MM.1S (cell line): ENCODE measurements around the gene SNAI3.

ENCODE experiments used
- DNase-seq: peaks from one replicate; pipeline ENCODE4 v3.0.0-alpha.2; 2015
- H2AFZ ChIP-seq: fragments of 300-600 bp; sonication (generic); 2 replicates; pipeline ENCODE4 v1.6.0; 2016; ENCODE audit warnings: antibody characterized with exemption, low read length
- H3F3A ChIP-seq: fragments of 300-600 bp; sonication (generic); 2 replicates; pipeline ENCODE4 v1.6.1; 2016; ENCODE audit warnings: mild to moderate bottlenecking, antibody characterized with exemption, low read length, moderate library complexity, mixed read lengths; ENCODE audit not compliant: insufficient read depth
- H3K27ac ChIP-seq: fragments of 300-600 bp; sonication (generic); 2 replicates; pipeline ENCODE4 v1.5.1; 2016; ENCODE audit warnings: mild to moderate bottlenecking, low read length
- H3K27me3 ChIP-seq: fragments of 300-600 bp; sonication (generic); replicated peaks from 2 replicates; pipeline ENCODE4 v1.6.0; 2016; ENCODE audit warnings: low read length; ENCODE audit not compliant: insufficient read depth
- H3K36me3 ChIP-seq: fragments of 300-600 bp; sonication (generic); replicated peaks from 2 replicates; pipeline ENCODE4 v1.6.1; 2016; ENCODE audit warnings: mild to moderate bottlenecking, low read length, mixed read lengths; ENCODE audit not compliant: insufficient read depth
- H3K4me1 ChIP-seq: fragments of 300-600 bp; sonication (generic); 2 replicates; pipeline ENCODE4 v1.6.1; 2016; ENCODE audit warnings: low read length, mixed read lengths
- H3K4me2 ChIP-seq: fragments of 300-600 bp; sonication (generic); 2 replicates; pipeline ENCODE4 v1.6.0; 2016; ENCODE audit warnings: low read depth, low read length
- H3K4me3 ChIP-seq: fragments of 300-600 bp; sonication (generic); 2 replicates; pipeline ENCODE4 v1.5.1; 2016; ENCODE audit warnings: low read length, mixed read lengths
- H3K79me2 ChIP-seq: fragments of 300-600 bp; sonication (generic); 2 replicates; pipeline ENCODE4 v1.6.1; 2016; ENCODE audit warnings: mixed run types, low read length, mixed read lengths
- H3K9ac ChIP-seq: fragments of 300-600 bp; sonication (generic); 2 replicates; pipeline ENCODE4 v1.6.1; 2016; ENCODE audit warnings: low read length, mixed read lengths
- H3K9me2 ChIP-seq: fragments of 300-600 bp; sonication (generic); replicated peaks from 2 replicates; pipeline ENCODE4 v1.6.1; 2016; ENCODE audit warnings: mild to moderate bottlenecking, low read length, mixed read lengths; ENCODE audit not compliant: insufficient read depth
- H3K9me3 ChIP-seq: fragments of 300-600 bp; sonication (generic); replicated peaks from 2 replicates; pipeline ENCODE4 v1.6.1; 2016; ENCODE audit warnings: mild to moderate bottlenecking, low read length, mixed read lengths; ENCODE audit not compliant: insufficient read depth
- H4K20me1 ChIP-seq: fragments of 300-600 bp; sonication (generic); 2 replicates; pipeline ENCODE4 v1.6.1; 2016; ENCODE audit warnings: mild to moderate bottlenecking, low read length, moderate library complexity, mixed read lengths; ENCODE audit not compliant: insufficient read depth
- EZH2 ChIP-seq: fragments of 300-600 bp; sonication (generic); optimal IDR thresholded peaks from 2 replicates; pipeline ENCODE3; 2017; ENCODE audit warnings: low read depth, mild to moderate bottlenecking, antibody characterized with exemption, low read length, mixed read lengths
- EZH2phosphoT487 ChIP-seq: fragments of 300-600 bp; sonication (generic); IDR thresholded peaks from 2 replicates; pipeline ENCODE4 v1.6.1; 2018; ENCODE audit warnings: antibody characterized with exemption, low read length
- TF ChIP-seq, protein P1 (sequence below): fragments of 300-600 bp; sonication (generic); IDR thresholded peaks from 2 replicates; pipeline ENCODE4 v1.5.1; 2016; ENCODE audit warnings: antibody characterized with exemption, low read length, mixed read lengths

Gene SNAI3

GRCh38 chr16:88686439-88687253 lies at the start of gene SNAI3:
Gene SNAI3, minus strand, starts transcription at chr16:88686507. Its CDS starts 101 bp downstream, at chr16:88686406.
- Histone ChIP-seq H3K27ac (peak within 1 kb of the TSS; percentile 75), H3K9ac (peak within 1 kb of the TSS; percentile 68), H3K4me1 (peaks cover 13% of the 10 kb centered on the region), H3K9me3 (no peaks in the 10 kb centered on the region), H3K27me3 (no peaks in the 10 kb centered on the region), H2AFZ (0 out of 2 replicates have a peak within 1 kb of the TSS, but pooled peaks have one; percentile 45), H3K9me2 (no peaks in the 10 kb centered on the region), H3K4me2 (peak within 1 kb of the TSS; percentile 84), H3F3A (peaks cover 19% of the 10 kb centered on the region), H4K20me1 (no peaks in the 10 kb centered on the region), H3K4me3 (peak within 1 kb of the TSS; percentile 74), H3K79me2 (peaks cover 8% of the 10 kb centered on the region; the same call in 1 of the 2 replicates), H3K36me3 (no peaks in the 10 kb centered on the region)
- TF ChIP-seq EZH2 (no peak), EZH2phosphoT487 (no peak)
- TF ChIP-seq, protein P1, sequence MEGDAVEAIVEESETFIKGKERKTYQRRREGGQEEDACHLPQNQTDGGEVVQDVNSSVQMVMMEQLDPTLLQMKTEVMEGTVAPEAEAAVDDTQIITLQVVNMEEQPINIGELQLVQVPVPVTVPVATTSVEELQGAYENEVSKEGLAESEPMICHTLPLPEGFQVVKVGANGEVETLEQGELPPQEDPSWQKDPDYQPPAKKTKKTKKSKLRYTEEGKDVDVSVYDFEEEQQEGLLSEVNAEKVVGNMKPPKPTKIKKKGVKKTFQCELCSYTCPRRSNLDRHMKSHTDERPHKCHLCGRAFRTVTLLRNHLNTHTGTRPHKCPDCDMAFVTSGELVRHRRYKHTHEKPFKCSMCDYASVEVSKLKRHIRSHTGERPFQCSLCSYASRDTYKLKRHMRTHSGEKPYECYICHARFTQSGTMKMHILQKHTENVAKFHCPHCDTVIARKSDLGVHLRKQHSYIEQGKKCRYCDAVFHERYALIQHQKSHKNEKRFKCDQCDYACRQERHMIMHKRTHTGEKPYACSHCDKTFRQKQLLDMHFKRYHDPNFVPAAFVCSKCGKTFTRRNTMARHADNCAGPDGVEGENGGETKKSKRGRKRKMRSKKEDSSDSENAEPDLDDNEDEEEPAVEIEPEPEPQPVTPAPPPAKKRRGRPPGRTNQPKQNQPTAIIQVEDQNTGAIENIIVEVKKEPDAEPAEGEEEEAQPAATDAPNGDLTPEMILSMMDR, result no peak
- peak; percentile 78 for DNase-seq

DNA sequence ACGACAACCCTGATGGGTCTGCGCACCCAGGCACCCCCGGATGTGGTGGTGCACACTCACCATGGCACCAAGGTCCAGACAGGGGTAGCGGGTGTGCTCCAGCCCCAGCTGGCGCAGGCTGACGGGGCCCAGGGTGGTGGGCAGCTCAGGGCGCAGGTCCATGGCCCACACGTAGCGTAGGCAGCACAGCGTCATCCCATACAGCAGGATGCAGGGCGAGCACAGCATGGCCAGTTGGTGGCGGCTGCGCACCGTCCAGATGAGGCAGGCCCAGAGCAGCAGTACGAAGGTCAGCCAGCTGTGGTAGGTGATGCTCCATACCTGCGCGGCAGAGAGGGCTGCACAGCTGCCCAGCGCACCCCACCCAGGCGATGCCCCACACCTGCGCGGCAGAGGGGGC lies 49.8 kb upstream of the SNAI3 start:
- no peak overlapping the region for H3K4me2 ChIP-seq
- no peaks in the 10 kb centered on the region for H3K27me3 ChIP-seq
- no peaks in the 10 kb centered on the region for H4K20me1 ChIP-seq
- DNase-seq, result no peak
- no peak overlapping the region for H2AFZ ChIP-seq
- H3K9me3 ChIP-seq, result no peaks in the 10 kb centered on the region
- peaks cover 4% of the 10 kb centered on the region for H3K79me2 ChIP-seq
- no peaks in the 10 kb centered on the region for H3K9me2 ChIP-seq
- H3K4me1 ChIP-seq, result no peaks in the 10 kb centered on the region
- H3K36me3 ChIP-seq, result no peaks in the 10 kb centered on the region
- no peak overlapping the region for H3K4me3 ChIP-seq
- H3K27ac ChIP-seq, result no peak overlapping the region
- TF ChIP-seq EZH2phosphoT487 (no peak), EZH2 (no peak)
- TF ChIP-seq, protein P1, result no peak
- H3K9ac ChIP-seq, result no peak overlapping the region
- H3F3A ChIP-seq, result no peaks in the 10 kb centered on the region

DNA sequence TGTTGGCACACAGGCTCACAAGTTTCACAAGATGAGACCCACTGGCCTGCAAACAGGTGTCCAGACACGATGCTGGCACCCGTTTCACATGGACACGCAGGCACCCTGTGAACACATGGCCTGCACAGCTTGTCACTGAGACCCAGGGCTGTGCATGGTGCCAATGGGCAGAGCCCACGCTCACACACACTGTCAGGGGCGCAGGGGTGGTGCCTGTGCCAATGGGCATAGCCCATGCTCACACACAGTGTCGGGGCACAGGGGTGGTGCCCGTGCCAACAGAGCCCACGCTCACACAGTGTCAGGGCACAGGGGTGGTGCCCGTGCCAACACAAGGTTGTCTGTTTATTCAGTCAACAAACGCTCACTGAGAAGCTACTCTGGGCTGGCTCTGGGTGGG lies 49.3 kb upstream of the SNAI3 start:
- no peaks in the 10 kb centered on the region for H3F3A ChIP-seq
- no peaks in the 10 kb centered on the region for H3K36me3 ChIP-seq
- no peaks in the 10 kb centered on the region for H3K9me3 ChIP-seq
- H3K4me3 ChIP-seq, result no peak overlapping the region
- H3K79me2 ChIP-seq, result peaks cover 6% of the 10 kb centered on the region
- no peaks in the 10 kb centered on the region for H3K9me2 ChIP-seq
- no peaks in the 10 kb centered on the region for H3K27me3 ChIP-seq
- H2AFZ ChIP-seq, result no peak overlapping the region
- no peak for DNase-seq
- no peaks in the 10 kb centered on the region for H3K4me1 ChIP-seq
- H3K27ac ChIP-seq, result no peak overlapping the region
- H4K20me1 ChIP-seq, result no peaks in the 10 kb centered on the region
- TF ChIP-seq, protein P1, result no peak
- TF ChIP-seq EZH2phosphoT487 (no peak), EZH2 (no peak)
- H3K4me2 ChIP-seq, result no peak overlapping the region
- H3K9ac ChIP-seq, result no peak overlapping the region
